IMR-90 (cell line): ENCODE measurements around the gene KCNMA1. TPM values are rescaled to one million over a fixed set of nuclear protein-coding genes. Genes with fewer than 3 reads are reported as not detected.

Source experiments
- ATAC-seq: fragments of 200-7000 bp; cut with Tn5 transposase; 2 replicates; pipeline ENCODE4 v1.9.1; 2020; ENCODE audit warnings: low read depth, mild to moderate bottlenecking, moderate library complexity
- BruUV-seq: library from RNA; stranded (reverse); fragments of 400-500 nt; replicated peaks from 2 replicates; lab custom pipeline; 2021; lab: Mats Ljungman, UMichigan
- CTCF ChIA-PET: fragments of 300-600 bp; formaldehyde crosslinking; extraction: SDS; loops from one replicate; lab custom pipeline; 2021; ENCODE audit warnings: antibody characterized with exemption; lab: Yijun Ruan, JAX
- POLR2A ChIA-PET: fragments of 300-600 bp; sonication (Branson Sonifier 250); formaldehyde crosslinking; loops from one replicate; lab custom pipeline; 2022; ENCODE audit warnings: antibody characterized with exemption; ENCODE audit not compliant: unreplicated experiment; lab: Charles Lee
- DNase-seq: peaks from one replicate; pipeline ENCODE4 v3.0.0; 2013
- H2AFZ ChIP-seq: replicated peaks from 2 replicates; pipeline ENCODE3; 2013; ENCODE audit warnings: low read length, mild to moderate bottlenecking; ENCODE audit not compliant: poor library complexity
- H2AK5ac ChIP-seq: 2 replicates; pipeline ENCODE4 v1.6.1; 2013; ENCODE audit warnings: low read depth, low read length, inconsistent platforms
- H2AK9ac ChIP-seq: replicated peaks from 2 replicates; pipeline ENCODE3; 2013; ENCODE audit warnings: mild to moderate bottlenecking, low read depth, low read length, moderate library complexity; ENCODE audit not compliant: poor library complexity
- H2BK120ac ChIP-seq: 2 replicates; pipeline ENCODE4 v1.6.1; 2013; ENCODE audit warnings: low read depth, low read length, inconsistent platforms
- H2BK15ac ChIP-seq: 3 replicates; pipeline ENCODE4 v1.6.1; 2013; ENCODE audit warnings: low read depth, low read length, inconsistent platforms
- H2BK20ac ChIP-seq: 2 replicates; pipeline ENCODE4 v1.6.1; 2013; ENCODE audit warnings: low read depth, mild to moderate bottlenecking, inconsistent platforms, low read length, moderate library complexity
- H2BK5ac ChIP-seq: 2 replicates; pipeline ENCODE4 v1.6.1; 2013; ENCODE audit warnings: mild to moderate bottlenecking, low read depth, low read length, inconsistent platforms; ENCODE audit not compliant: poor library complexity, severe bottlenecking
- H3K14ac ChIP-seq: replicated peaks from 2 replicates; pipeline ENCODE4 v1.6.1; 2013; ENCODE audit warnings: low read depth, low read length, inconsistent platforms
- H3K18ac ChIP-seq: 2 replicates; pipeline ENCODE4 v1.6.1; 2013; ENCODE audit warnings: low read depth, low read length, control low read depth
- H3K23ac ChIP-seq: 2 replicates; pipeline ENCODE4 v1.6.1; 2013; ENCODE audit warnings: low read depth, low read length, inconsistent platforms
- H3K27ac ChIP-seq: 2 replicates; pipeline ENCODE4 v1.5.1; 2013; ENCODE audit warnings: mild to moderate bottlenecking, control low read depth, low read length; ENCODE audit not compliant: insufficient read depth
- H3K27me3 ChIP-seq: 2 replicates; pipeline ENCODE4 v1.6.1; 2013; ENCODE audit warnings: low read length; ENCODE audit not compliant: control insufficient read depth, insufficient read depth
- H3K36me3 ChIP-seq: 2 replicates; pipeline ENCODE4 v1.6.1; 2013; ENCODE audit warnings: low read length, mixed read lengths; ENCODE audit not compliant: control insufficient read depth, insufficient read depth
- H3K4ac ChIP-seq: 2 replicates; pipeline ENCODE4 v1.6.1; 2013; ENCODE audit warnings: low read depth, low read length, inconsistent platforms
- H3K4me1 ChIP-seq: 2 replicates; pipeline ENCODE4 v1.6.1; 2013; ENCODE audit warnings: low read length, mixed read lengths; ENCODE audit not compliant: control insufficient read depth, insufficient read depth
- H3K4me2 ChIP-seq: 2 replicates; pipeline ENCODE4 v1.6.1; 2013; ENCODE audit warnings: low read depth, mild to moderate bottlenecking, control low read depth, low read length, moderate library complexity
- H3K4me3 ChIP-seq: 2 replicates; pipeline ENCODE4 v1.5.1; 2013; ENCODE audit warnings: low read depth, mild to moderate bottlenecking, control low read depth, low read length, moderate library complexity; ENCODE audit not compliant: insufficient read depth
- H3K56ac ChIP-seq: 2 replicates; pipeline ENCODE4 v1.6.1; 2013; ENCODE audit warnings: low read length, inconsistent platforms; ENCODE audit not compliant: insufficient read depth; ENCODE audit errors: extremely low read depth
- H3K79me1 ChIP-seq, 2 experiments: 2 replicates each; pipeline ENCODE4 v1.6.1; 2013; ENCODE audit warnings: low read length in 2 of 2, inconsistent platforms in 1 of 2, low read depth in 1 of 2
- H3K9ac ChIP-seq: 2 replicates; pipeline ENCODE4 v1.6.1; 2013; ENCODE audit warnings: low read depth, low read length, control low read depth
- H3K9me1 ChIP-seq: 2 replicates; pipeline ENCODE4 v1.6.1; 2013; ENCODE audit warnings: low read length, inconsistent platforms; ENCODE audit not compliant: insufficient read depth
- H3K9me3 ChIP-seq: 2 replicates; pipeline ENCODE4 v1.6.1; 2013; ENCODE audit warnings: low read length; ENCODE audit not compliant: control insufficient read depth, insufficient read depth
- H4K20me1 ChIP-seq: 2 replicates; pipeline ENCODE4 v1.6.1; 2013; ENCODE audit warnings: low read length, inconsistent platforms; ENCODE audit not compliant: insufficient read depth
- H4K5ac ChIP-seq: 2 replicates; pipeline ENCODE4 v1.6.1; 2013; ENCODE audit warnings: mild to moderate bottlenecking, low read depth, low read length, control low read depth
- H4K8ac ChIP-seq, 2 experiments: 2 replicates each; pipeline ENCODE4 v1.6.1; 2013; ENCODE audit warnings: low read depth in 2 of 2, low read length in 2 of 2, control low read depth in 1 of 2, inconsistent platforms in 1 of 2
- H4K91ac ChIP-seq: 2 replicates; pipeline ENCODE4 v1.6.1; 2013; ENCODE audit warnings: low read depth, low read length, inconsistent platforms; ENCODE audit not compliant: insufficient read depth
- BHLHE40 ChIP-seq: fragments of 150-350 bp; IDR thresholded peaks from 2 replicates; pipeline ENCODE4 v1.6.1; 2016; ENCODE audit warnings: mild to moderate bottlenecking, low read depth, low read length
- CEBPB ChIP-seq: IDR thresholded peaks from 2 replicates; pipeline ENCODE4 v1.6.1; 2012; ENCODE audit warnings: low read depth, low read length, improper control_type of control experiment
- CHD1 ChIP-seq: IDR thresholded peaks from 2 replicates; pipeline ENCODE4 v1.6.1; 2012; ENCODE audit warnings: low read depth, low read length, improper control_type of control experiment
- FOS ChIP-seq: fragments of 150-350 bp; IDR thresholded peaks from 2 replicates; pipeline ENCODE4 v1.6.1; 2016; ENCODE audit warnings: low read depth, low read length
- MAFK ChIP-seq: IDR thresholded peaks from 2 replicates; pipeline ENCODE4 v1.6.1; 2012; ENCODE audit warnings: low read depth, low read length, improper control_type of control experiment
- MAZ ChIP-seq: IDR thresholded peaks from 2 replicates; pipeline ENCODE4 v1.6.1; 2012; ENCODE audit warnings: low read depth, mild to moderate bottlenecking, low read length, improper control_type of control experiment, moderate library complexity, borderline replicate concordance
- MXI1 ChIP-seq: IDR thresholded peaks from 2 replicates; pipeline ENCODE4 v1.6.1; 2012; ENCODE audit warnings: low read depth, mild to moderate bottlenecking, low read length, moderate library complexity, borderline replicate concordance
- NFE2L2 ChIP-seq: fragments of 150-350 bp; IDR thresholded peaks from 2 replicates; pipeline ENCODE4 v1.6.1; 2016; ENCODE audit warnings: low read depth, mild to moderate bottlenecking, low read length
- POLR2A ChIP-seq: IDR thresholded peaks from 2 replicates; pipeline ENCODE4 v1.6.1; 2012; ENCODE audit warnings: mild to moderate bottlenecking, low read depth, low read length
- RAD21 ChIP-seq: IDR thresholded peaks from 2 replicates; pipeline ENCODE4 v1.6.1; 2012; ENCODE audit warnings: low read length, improper control_type of control experiment
- RFX5 ChIP-seq: IDR thresholded peaks from 2 replicates; pipeline ENCODE4 v1.8.0; 2012; ENCODE audit warnings: low read depth, mild to moderate bottlenecking, low read length, moderate library complexity
- SMC3 ChIP-seq: fragments of 150-350 bp; IDR thresholded peaks from 2 replicates; pipeline ENCODE4 v1.6.1; 2016; ENCODE audit warnings: low read depth, mild to moderate bottlenecking, antibody characterized with exemption, low read length, moderate library complexity
- WGBS, 2 experiments: methylation state at CpG; one replicate each; pipeline versions ENCODE4 v1.1.5 to v1.1.7; 2013; ENCODE audit warnings: missing lambda C conversion rate in 2 of 2; ENCODE audit not compliant: insufficient read length in 1 of 2; ENCODE audit errors: extremely low coverage in 2 of 2; 5-methylcytosine and 5-hydroxymethylcytosine counted together
- dilution Hi-C: fragments of 300-500 bp; cut with HindIII; formaldehyde crosslinking; loops from one replicate; pipeline ENCODE4 v1.14.3; 2018; ENCODE audit warnings: low sequenced_read_pairs; ENCODE audit not compliant: unreplicated experiment
- in situ Hi-C: fragments of 300-500 bp; cut with MboI; formaldehyde crosslinking; loops from 3 replicates; pipeline ENCODE4 v1.14.3; 2019; ENCODE audit warnings: low sequenced_read_pairs, inconsistent platforms, mixed read lengths
- intact Hi-C: fragments of 100-400 bp; cut with micrococcal nuclease; formaldehyde crosslinking; loops from 2 replicates; pipeline ENCODE4 v1.10.0; 2022
- polyA plus RNA-seq, 3 experiments: library from polyadenylated mRNA; depleted of rRNA; stranded (reverse); fragments of >200 nt; gene quantifications; 2 replicates each; pipeline ENCODE4 v1.2.3, GENCODE V29; 2012; ENCODE audit warnings: low replicate concordance in 1 of 3
- total RNA-seq: library from RNA; depleted of rRNA; stranded (reverse); fragments of >200 nt; gene quantifications from 2 replicates; pipeline ENCODE4 v1.2.3, GENCODE V29; 2012
- TF ChIP-seq, protein P1 (sequence below): conservative IDR thresholded peaks from 2 replicates; pipeline ENCODE4 v1.5.1; 2012; ENCODE audit warnings: mild to moderate bottlenecking, low read depth, low read length, improper control_type of control experiment
- TF ChIP-seq, protein P2 (sequence below): fragments of 150-350 bp; IDR thresholded peaks from 2 replicates; pipeline ENCODE4 v1.6.1; 2017; ENCODE audit warnings: mild to moderate bottlenecking, antibody characterized with exemption, low read length, low read depth
- TF ChIP-seq, protein P3 (sequence below): fragments of 150-350 bp; IDR thresholded peaks from 2 replicates; pipeline ENCODE4 v1.6.1; 2016; ENCODE audit warnings: low read depth, mild to moderate bottlenecking, low read length, moderate library complexity, borderline replicate concordance

Gene KCNMA1
- total and polyA plus RNA-seq, 2 of the 4 experiments (the other 2 are of a cell fraction) = 25.6 to 29.6 TPM

DNA sequence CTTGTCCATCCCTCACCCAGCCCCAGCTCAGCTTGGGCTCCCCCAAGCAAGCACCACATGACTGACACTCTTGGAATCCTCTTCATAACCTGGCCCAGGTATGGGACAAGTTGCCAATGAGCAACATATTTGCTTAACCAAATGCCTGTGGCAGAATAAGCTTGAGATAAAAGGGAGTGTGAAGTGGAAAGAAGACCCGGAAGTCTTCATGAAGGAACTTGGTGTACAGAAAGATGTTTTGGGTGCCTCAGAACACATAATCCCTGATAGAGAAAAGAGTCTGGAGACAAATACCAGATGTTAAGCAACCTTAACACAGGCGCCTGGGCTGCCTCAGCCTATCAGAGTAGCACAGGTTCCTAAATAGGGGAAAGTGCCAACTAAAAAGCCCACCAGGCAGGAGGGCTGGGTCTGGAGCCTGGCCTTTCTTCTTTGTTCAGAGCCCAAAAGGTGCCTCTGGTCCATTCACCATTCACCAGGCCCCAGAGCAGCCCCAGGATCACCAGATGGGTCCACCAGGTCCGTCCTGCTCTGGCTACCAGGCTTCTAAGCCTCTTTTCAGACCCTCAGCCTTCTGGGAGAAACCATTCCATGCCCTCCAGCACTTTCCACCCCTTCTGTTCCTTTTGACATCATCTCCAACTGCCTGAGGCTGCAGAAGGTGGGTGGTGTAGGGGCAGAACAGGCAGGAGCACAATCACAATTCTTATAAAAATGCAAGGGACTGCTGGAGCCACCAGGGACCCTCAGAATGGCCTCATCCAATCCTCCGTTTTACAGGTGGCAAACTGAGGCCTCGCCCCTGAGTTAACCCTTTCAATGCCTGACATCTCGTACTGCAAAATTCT is 22.6 kb downstream of the KCNMA1 start:
- H3K9me3 ChIP-seq = no peaks in the 10 kb centered on the region
- TF ChIP-seq MXI1 = no peak
- TF ChIP-seq RAD21 = no peak
- TF ChIP-seq CHD1 = no peak
- TF ChIP-seq, protein P1, sequence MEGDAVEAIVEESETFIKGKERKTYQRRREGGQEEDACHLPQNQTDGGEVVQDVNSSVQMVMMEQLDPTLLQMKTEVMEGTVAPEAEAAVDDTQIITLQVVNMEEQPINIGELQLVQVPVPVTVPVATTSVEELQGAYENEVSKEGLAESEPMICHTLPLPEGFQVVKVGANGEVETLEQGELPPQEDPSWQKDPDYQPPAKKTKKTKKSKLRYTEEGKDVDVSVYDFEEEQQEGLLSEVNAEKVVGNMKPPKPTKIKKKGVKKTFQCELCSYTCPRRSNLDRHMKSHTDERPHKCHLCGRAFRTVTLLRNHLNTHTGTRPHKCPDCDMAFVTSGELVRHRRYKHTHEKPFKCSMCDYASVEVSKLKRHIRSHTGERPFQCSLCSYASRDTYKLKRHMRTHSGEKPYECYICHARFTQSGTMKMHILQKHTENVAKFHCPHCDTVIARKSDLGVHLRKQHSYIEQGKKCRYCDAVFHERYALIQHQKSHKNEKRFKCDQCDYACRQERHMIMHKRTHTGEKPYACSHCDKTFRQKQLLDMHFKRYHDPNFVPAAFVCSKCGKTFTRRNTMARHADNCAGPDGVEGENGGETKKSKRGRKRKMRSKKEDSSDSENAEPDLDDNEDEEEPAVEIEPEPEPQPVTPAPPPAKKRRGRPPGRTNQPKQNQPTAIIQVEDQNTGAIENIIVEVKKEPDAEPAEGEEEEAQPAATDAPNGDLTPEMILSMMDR = no peak
- no peak for TF ChIP-seq NFE2L2
- TF ChIP-seq SMC3 = no peak
- no peak for TF ChIP-seq MAFK
- TF ChIP-seq BHLHE40 = no peak
- TF ChIP-seq RFX5 = no peak
- TF ChIP-seq, protein P2, sequence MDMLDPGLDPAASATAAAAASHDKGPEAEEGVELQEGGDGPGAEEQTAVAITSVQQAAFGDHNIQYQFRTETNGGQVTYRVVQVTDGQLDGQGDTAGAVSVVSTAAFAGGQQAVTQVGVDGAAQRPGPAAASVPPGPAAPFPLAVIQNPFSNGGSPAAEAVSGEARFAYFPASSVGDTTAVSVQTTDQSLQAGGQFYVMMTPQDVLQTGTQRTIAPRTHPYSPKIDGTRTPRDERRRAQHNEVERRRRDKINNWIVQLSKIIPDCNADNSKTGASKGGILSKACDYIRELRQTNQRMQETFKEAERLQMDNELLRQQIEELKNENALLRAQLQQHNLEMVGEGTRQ = no peak
- TF ChIP-seq MAZ = no peak
- no peak for TF ChIP-seq CEBPB
- no peak for TF ChIP-seq FOS
- TF ChIP-seq, protein P3, sequence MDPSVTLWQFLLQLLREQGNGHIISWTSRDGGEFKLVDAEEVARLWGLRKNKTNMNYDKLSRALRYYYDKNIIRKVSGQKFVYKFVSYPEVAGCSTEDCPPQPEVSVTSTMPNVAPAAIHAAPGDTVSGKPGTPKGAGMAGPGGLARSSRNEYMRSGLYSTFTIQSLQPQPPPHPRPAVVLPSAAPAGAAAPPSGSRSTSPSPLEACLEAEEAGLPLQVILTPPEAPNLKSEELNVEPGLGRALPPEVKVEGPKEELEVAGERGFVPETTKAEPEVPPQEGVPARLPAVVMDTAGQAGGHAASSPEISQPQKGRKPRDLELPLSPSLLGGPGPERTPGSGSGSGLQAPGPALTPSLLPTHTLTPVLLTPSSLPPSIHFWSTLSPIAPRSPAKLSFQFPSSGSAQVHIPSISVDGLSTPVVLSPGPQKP = no peak
- no peak for TF ChIP-seq POLR2A

More for the DNA sequence above, 22.6 kb downstream of the KCNMA1 start:
- Histone ChIP-seq H2BK20ac (no peak overlapping the region), H3K79me1 (peaks cover 4 to 8% of the 10 kb centered on the region in 2 experiments; a peak in 2 of 4 replicates), H3K9me1 (peaks cover 5% of the 10 kb centered on the region; the same call in 1 of the 2 replicates), H3K4me1 (peaks cover under 1% of the 10 kb centered on the region), H2BK120ac (no peak overlapping the region), H3K4ac (no peak overlapping the region), H4K20me1 (no peaks in the 10 kb centered on the region), H3K14ac (no peak overlapping the region), H2AK5ac (no peak overlapping the region), H3K9ac (no peak overlapping the region), H3K27me3 (no peaks in the 10 kb centered on the region), H4K8ac (no peak overlapping the region), H3K4me2 (no peak overlapping the region), H2BK5ac (no peak overlapping the region), H2AK9ac (no peak overlapping the region), H4K91ac (no peak overlapping the region), H2AFZ (no peak overlapping the region), H3K4me3 (no peak overlapping the region), H3K18ac (no peak overlapping the region), H4K5ac (no peak overlapping the region), H3K23ac (no peak overlapping the region), H3K27ac (no peak overlapping the region), H2BK15ac (no peak overlapping the region), H3K56ac (no peak overlapping the region), H3K36me3 (no peaks in the 10 kb centered on the region)
- BruUV-seq = no TSS peak
- POLR2A ChIA-PET = no interaction called here
- WGBS, 2 experiments = 100% methylated on average over 1 of the region's 6 CpGs; no CpG with 5 or more reads in 1 of the 2 experiments
- in situ Hi-C loops = no loop called here
- dilution Hi-C loops = no loop called here
- CTCF ChIA-PET = no interaction called here
- no peak for DNase-seq
- intact Hi-C loops = no loop called here
- ATAC-seq = no peak
